WTC11 (cell line): Measurements from ENCODE around the gene PGM3. TPM values are rescaled to one million over a fixed set of nuclear protein-coding genes. Genes with fewer than 3 reads are reported as not detected.

ENCODE experiments used
- ATAC-seq: fragments of 200-7000 bp; cut with Tn5 transposase; 2 replicates; pipeline ENCODE4 v1.10.0; 2021; ENCODE audit warnings: mild to moderate bottlenecking, moderate library complexity
- CTCF ChIA-PET: fragments of 300-600 bp; sonication (Branson Sonifier 250); formaldehyde crosslinking; loops from one replicate; lab custom pipeline; 2021; ENCODE audit warnings: antibody characterized with exemption; lab: Charles Lee
- POLR2A ChIA-PET: fragments of 350-600 bp; sonication (Branson Sonifier 250); formaldehyde crosslinking; loops from one replicate; lab custom pipeline; 2021; ENCODE audit warnings: antibody characterized with exemption; lab: Charles Lee
- DNase-seq: peaks from one replicate; pipeline ENCODE4 v3.0.0; 2021; ENCODE audit warnings: low spot score
- H3K27ac Mint-ChIP-seq: 2 replicates; pipeline ENCODE4 v1.8.0; 2021; ENCODE audit warnings: mixed read lengths
- H3K27me3 Mint-ChIP-seq: 2 replicates; pipeline ENCODE4 v1.8.0; 2021; ENCODE audit warnings: low read depth, mild to moderate bottlenecking, moderate library complexity, mixed read lengths
- H3K36me3 Mint-ChIP-seq: 2 replicates; pipeline ENCODE4 v1.8.0; 2021; ENCODE audit warnings: mixed read lengths
- H3K4me1 Mint-ChIP-seq: 2 replicates; pipeline ENCODE4 v1.8.0; 2022; ENCODE audit warnings: mixed read lengths
- H3K4me3 Mint-ChIP-seq: 2 replicates; pipeline ENCODE4 v1.8.0; 2021; ENCODE audit warnings: mild to moderate bottlenecking, moderate library complexity, mixed read lengths
- H3K9me3 Mint-ChIP-seq: 2 replicates; pipeline ENCODE4 v1.8.0; 2021; ENCODE audit warnings: mixed read lengths
- ELF4 ChIP-seq: sonication (generic); formaldehyde crosslinking; IDR thresholded peaks from 2 replicates; pipeline ENCODE4 v1.8.1; 2022; ENCODE audit warnings: low read depth, mild to moderate bottlenecking, moderate library complexity, missing genetic modification reagents
- FOXP1 ChIP-seq: sonication (generic); formaldehyde crosslinking; IDR thresholded peaks from 2 replicates; pipeline ENCODE4 v1.8.0; 2022; ENCODE audit warnings: missing genetic modification reagents, mild to moderate bottlenecking, moderate library complexity, borderline replicate concordance
- GABPB1 ChIP-seq: sonication (generic); formaldehyde crosslinking; IDR thresholded peaks from 2 replicates; pipeline ENCODE4 v1.8.1; 2023; ENCODE audit warnings: mild to moderate bottlenecking, missing genetic modification reagents
- JUN ChIP-seq: sonication (generic); formaldehyde crosslinking; IDR thresholded peaks from 2 replicates; pipeline ENCODE4 v1.8.0; 2023; ENCODE audit warnings: mild to moderate bottlenecking, missing genetic modification reagents
- MXD4 ChIP-seq: fragments of 250-450 bp; sonication (Bioruptor Pico); IDR thresholded peaks from 2 replicates; pipeline ENCODE4 v1.8.0; 2021; ENCODE audit warnings: mild to moderate bottlenecking, moderate library complexity, borderline replicate concordance
- NFE2L1 ChIP-seq: sonication (generic); formaldehyde crosslinking; IDR thresholded peaks from 2 replicates; pipeline ENCODE4 v1.8.1; 2023; ENCODE audit warnings: missing genetic modification reagents
- NFYB ChIP-seq: sonication (generic); formaldehyde crosslinking; conservative IDR thresholded peaks from 2 replicates; pipeline ENCODE4 v1.8.0; 2022; ENCODE audit warnings: low read depth, missing genetic modification reagents
- PREB ChIP-seq: sonication (generic); formaldehyde crosslinking; IDR thresholded peaks from 2 replicates; pipeline ENCODE4 v1.8.1; 2022; ENCODE audit warnings: mild to moderate bottlenecking, missing genetic modification reagents, moderate library complexity, borderline replicate concordance
- RELA ChIP-seq: sonication (generic); formaldehyde crosslinking; IDR thresholded peaks from 2 replicates; pipeline ENCODE4 v1.8.1; 2022; ENCODE audit warnings: missing genetic modification reagents, mild to moderate bottlenecking, borderline replicate concordance
- RORB ChIP-seq: fragments of 250-450 bp; sonication (Bioruptor Pico); IDR thresholded peaks from 2 replicates; pipeline ENCODE4 v1.9.0; 2021; ENCODE audit warnings: mild to moderate bottlenecking
- SOX15 ChIP-seq: fragments of 250-450 bp; sonication (Bioruptor Pico); IDR thresholded peaks from 2 replicates; pipeline ENCODE4 v1.9.0; 2021; ENCODE audit warnings: mild to moderate bottlenecking
- STAT6 ChIP-seq: sonication (generic); formaldehyde crosslinking; conservative IDR thresholded peaks from 2 replicates; pipeline ENCODE4 v1.8.1; 2023; ENCODE audit warnings: mild to moderate bottlenecking, low read depth, missing genetic modification reagents, moderate library complexity
- ZNF416 ChIP-seq: fragments of 250-450 bp; sonication (Bioruptor Pico); IDR thresholded peaks from 2 replicates; pipeline ENCODE4 v1.9.0; 2021; ENCODE audit warnings: mild to moderate bottlenecking, inconsistent platforms
- total RNA-seq: library from RNA; stranded (reverse); gene quantifications from 3 replicates; pipeline ENCODE4 v1.2.3, GENCODE V29; 2021
- TF ChIP-seq, protein P1 (sequence below): fragments of 250-450 bp; sonication (Bioruptor Pico); IDR thresholded peaks from 2 replicates; pipeline ENCODE4 v1.9.0; 2021; ENCODE audit warnings: moderate library complexity, mild to moderate bottlenecking, inconsistent platforms, borderline replicate concordance
- TF ChIP-seq, protein P2 (sequence below): fragments of 200-600 bp; IDR thresholded peaks from 2 replicates; pipeline ENCODE4 v1.8.0; 2022; ENCODE audit warnings: antibody characterized with exemption
- TF ChIP-seq, protein P3 (sequence below): fragments of 250-450 bp; sonication (Bioruptor Pico); IDR thresholded peaks from 2 replicates; pipeline ENCODE4 v1.9.0; 2021; ENCODE audit warnings: mild to moderate bottlenecking
- TF ChIP-seq, protein P4 (sequence below): fragments of 250-450 bp; sonication (Bioruptor Pico); IDR thresholded peaks from 2 replicates; pipeline ENCODE4 v1.8.0; 2021; ENCODE audit warnings: mild to moderate bottlenecking

PGM3 gene
- total RNA-seq, 1 experiment from 2014 or later: 70.0 TPM

DNA sequence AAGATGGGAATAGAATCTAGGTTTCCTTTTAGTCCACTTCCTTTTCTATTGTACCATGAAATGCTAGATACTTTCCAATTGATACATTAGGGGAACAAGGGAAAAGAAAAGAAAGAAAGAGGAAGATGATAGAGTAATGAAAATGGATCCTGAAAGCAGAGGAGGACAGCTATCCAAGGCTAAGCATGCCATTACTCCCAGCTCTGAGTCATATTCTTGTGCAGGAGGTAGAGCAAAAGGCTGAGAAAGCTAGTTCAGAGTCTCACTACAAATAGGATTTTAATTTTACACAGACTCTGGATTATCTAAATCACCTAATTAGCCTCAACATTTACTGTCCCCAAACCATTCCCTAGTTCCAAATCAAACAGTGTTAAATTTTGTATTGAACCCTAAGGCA lies 23.7 kb upstream of the PGM3 start:
- H3K9me3 Mint-ChIP-seq: no peaks in the 10 kb centered on the region
- DNase-seq (no peak), ATAC-seq (no peak)
- no peaks in the 10 kb centered on the region for H3K4me1 Mint-ChIP-seq
- H3K36me3 Mint-ChIP-seq: no peaks in the 10 kb centered on the region
- ChIA-PET CTCF (interaction anchor here (2.0 to 2.9 kb wide), 4 partner anchors 149 to 319 kb away, joined by 6 to 60 read pairs (median 18); partner anchors contain the start of genes DOP1A, PRSS35 and UBE3D), POLR2A (no interaction called here)
- no peak overlapping the region for H3K27ac Mint-ChIP-seq
- H3K27me3 Mint-ChIP-seq: no peaks in the 10 kb centered on the region
- TF ChIP-seq, protein P1, sequence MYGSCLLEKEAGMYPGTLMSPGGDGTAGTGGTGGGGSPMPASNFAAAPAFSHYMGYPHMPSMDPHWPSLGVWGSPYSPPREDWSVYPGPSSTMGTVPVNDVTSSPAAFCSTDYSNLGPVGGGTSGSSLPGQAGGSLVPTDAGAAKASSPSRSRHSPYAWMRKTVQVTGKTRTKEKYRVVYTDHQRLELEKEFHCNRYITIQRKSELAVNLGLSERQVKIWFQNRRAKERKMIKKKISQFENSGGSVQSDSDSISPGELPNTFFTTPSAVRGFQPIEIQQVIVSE (CRISPR knock-in tag): no peak
- TF ChIP-seq NFYB (CRISPR knock-in tag): no peak
- no peak for TF ChIP-seq MXD4 (CRISPR knock-in tag)
- TF ChIP-seq, protein P2, sequence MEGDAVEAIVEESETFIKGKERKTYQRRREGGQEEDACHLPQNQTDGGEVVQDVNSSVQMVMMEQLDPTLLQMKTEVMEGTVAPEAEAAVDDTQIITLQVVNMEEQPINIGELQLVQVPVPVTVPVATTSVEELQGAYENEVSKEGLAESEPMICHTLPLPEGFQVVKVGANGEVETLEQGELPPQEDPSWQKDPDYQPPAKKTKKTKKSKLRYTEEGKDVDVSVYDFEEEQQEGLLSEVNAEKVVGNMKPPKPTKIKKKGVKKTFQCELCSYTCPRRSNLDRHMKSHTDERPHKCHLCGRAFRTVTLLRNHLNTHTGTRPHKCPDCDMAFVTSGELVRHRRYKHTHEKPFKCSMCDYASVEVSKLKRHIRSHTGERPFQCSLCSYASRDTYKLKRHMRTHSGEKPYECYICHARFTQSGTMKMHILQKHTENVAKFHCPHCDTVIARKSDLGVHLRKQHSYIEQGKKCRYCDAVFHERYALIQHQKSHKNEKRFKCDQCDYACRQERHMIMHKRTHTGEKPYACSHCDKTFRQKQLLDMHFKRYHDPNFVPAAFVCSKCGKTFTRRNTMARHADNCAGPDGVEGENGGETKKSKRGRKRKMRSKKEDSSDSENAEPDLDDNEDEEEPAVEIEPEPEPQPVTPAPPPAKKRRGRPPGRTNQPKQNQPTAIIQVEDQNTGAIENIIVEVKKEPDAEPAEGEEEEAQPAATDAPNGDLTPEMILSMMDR: no peak
- TF ChIP-seq, protein P3, sequence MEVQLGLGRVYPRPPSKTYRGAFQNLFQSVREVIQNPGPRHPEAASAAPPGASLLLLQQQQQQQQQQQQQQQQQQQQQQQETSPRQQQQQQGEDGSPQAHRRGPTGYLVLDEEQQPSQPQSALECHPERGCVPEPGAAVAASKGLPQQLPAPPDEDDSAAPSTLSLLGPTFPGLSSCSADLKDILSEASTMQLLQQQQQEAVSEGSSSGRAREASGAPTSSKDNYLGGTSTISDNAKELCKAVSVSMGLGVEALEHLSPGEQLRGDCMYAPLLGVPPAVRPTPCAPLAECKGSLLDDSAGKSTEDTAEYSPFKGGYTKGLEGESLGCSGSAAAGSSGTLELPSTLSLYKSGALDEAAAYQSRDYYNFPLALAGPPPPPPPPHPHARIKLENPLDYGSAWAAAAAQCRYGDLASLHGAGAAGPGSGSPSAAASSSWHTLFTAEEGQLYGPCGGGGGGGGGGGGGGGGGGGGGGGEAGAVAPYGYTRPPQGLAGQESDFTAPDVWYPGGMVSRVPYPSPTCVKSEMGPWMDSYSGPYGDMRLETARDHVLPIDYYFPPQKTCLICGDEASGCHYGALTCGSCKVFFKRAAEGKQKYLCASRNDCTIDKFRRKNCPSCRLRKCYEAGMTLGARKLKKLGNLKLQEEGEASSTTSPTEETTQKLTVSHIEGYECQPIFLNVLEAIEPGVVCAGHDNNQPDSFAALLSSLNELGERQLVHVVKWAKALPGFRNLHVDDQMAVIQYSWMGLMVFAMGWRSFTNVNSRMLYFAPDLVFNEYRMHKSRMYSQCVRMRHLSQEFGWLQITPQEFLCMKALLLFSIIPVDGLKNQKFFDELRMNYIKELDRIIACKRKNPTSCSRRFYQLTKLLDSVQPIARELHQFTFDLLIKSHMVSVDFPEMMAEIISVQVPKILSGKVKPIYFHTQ (CRISPR knock-in tag): no peak
- TF ChIP-seq RELA: no peak
- no peak for TF ChIP-seq FOXP1 (CRISPR knock-in tag)
- TF ChIP-seq, protein P4, sequence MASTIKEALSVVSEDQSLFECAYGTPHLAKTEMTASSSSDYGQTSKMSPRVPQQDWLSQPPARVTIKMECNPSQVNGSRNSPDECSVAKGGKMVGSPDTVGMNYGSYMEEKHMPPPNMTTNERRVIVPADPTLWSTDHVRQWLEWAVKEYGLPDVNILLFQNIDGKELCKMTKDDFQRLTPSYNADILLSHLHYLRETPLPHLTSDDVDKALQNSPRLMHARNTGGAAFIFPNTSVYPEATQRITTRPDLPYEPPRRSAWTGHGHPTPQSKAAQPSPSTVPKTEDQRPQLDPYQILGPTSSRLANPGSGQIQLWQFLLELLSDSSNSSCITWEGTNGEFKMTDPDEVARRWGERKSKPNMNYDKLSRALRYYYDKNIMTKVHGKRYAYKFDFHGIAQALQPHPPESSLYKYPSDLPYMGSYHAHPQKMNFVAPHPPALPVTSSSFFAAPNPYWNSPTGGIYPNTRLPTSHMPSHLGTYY: no peak
- TF ChIP-seq RORB (CRISPR knock-in tag): no peak
- TF ChIP-seq SOX15: no peak
- no peak for TF ChIP-seq JUN
- TF ChIP-seq PREB (CRISPR knock-in tag): no peak
- TF ChIP-seq NFE2L1 (CRISPR knock-in tag): no peak
- TF ChIP-seq GABPB1 (CRISPR knock-in tag): no peak
- TF ChIP-seq ELF4: no peak
- no peak for TF ChIP-seq ZNF416 (CRISPR knock-in tag)
- TF ChIP-seq STAT6 (CRISPR knock-in tag): no peak
- no peak overlapping the region for H3K4me3 Mint-ChIP-seq
